ENCODE results near the gene AKR1A1.

- TF ChIP-seq CTCF (conservative IDR thresholded peaks at IDR 0.05; ENCODE audit: low read depth, low read length) (no peak), EZH2phosphoT487 (IDR thresholded peaks at IDR 0.05; ENCODE audit: borderline replicate concordance, low read length) (no peak)
Observed at GRCh38 chr1:45589861-45590260, 39.2 kb downstream of the AKR1A1 start.

All from PC-3 (cell line).